CD4-positive, alpha-beta T cell treated with Interleukin-17A for 1 hour (primary cell): ENCODE measurements around the gene GRAMD1A.
"Not testable (repeated sequence)": the region's sequence is repeated elsewhere in the genome, so short reads cannot be mapped to it uniquely, and the experiment has no call there.

ENCODE experiments used
- DNase-seq: peaks from one replicate; pipeline ENCODE4 v3.0.0-alpha.2; 2020

The GRAMD1A gene

DNA sequence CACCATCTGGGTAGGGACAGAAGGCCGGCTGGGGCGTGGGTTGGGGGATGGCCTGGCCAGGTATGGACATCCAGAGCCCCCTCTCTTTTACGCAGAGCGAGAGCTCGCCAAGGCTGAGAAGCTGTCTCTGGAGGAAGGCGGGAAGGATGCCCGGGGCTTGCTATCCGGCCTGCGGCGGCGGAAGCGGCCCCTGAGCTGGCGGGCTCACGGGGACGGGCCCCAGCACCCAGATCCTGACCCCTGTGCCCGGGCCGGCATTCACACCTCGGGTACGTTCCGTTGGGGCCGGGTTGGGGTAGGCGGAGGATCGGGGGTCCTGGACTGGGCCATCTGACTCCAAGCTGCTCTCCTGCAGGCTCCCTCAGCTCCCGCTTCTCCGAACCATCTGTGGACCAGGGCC is 21.5 kb downstream of the GRAMD1A start:
- no peak for DNase-seq

GRCh38 chr19:35022460-35022859 is 22.3 kb downstream of the GRAMD1A start:
- DNase-seq = no peak

GRCh38 chr19:35023428-35023827 is 23.3 kb downstream of the GRAMD1A start:
- DNase-seq = no peak

DNA sequence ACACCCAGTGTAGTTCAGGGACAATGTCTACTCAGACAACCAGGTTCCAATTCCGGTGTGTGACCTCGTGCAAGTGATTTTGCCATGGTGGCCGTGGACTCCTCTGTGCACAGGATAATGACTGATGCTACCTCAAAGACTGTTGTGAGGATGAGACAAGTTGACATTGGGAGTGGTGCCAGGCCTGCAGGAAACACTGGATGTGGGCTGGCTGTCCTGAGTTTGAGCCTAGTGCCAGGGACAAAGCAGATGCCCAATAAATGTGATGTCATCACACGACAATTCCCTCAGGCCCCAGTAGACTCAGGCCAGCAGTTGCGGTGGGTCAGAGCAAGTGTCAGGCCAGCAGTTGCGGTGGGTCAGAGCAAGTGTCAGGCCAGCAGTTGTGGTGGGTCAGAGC is 24.0 kb downstream of the GRAMD1A start:
- DNase-seq = no peak

- no peak for DNase-seq
These were observed 25.8 kb downstream of the GRAMD1A start for GRCh38 chr19:35025969-35026368.

GRCh38 chr19:35026418-35026817 is 26.3 kb downstream of the GRAMD1A start:
- DNase-seq = no peak

GRCh38 chr19:35027009-35027408 is 26.9 kb downstream of the GRAMD1A start:
- no peak for DNase-seq

DNA sequence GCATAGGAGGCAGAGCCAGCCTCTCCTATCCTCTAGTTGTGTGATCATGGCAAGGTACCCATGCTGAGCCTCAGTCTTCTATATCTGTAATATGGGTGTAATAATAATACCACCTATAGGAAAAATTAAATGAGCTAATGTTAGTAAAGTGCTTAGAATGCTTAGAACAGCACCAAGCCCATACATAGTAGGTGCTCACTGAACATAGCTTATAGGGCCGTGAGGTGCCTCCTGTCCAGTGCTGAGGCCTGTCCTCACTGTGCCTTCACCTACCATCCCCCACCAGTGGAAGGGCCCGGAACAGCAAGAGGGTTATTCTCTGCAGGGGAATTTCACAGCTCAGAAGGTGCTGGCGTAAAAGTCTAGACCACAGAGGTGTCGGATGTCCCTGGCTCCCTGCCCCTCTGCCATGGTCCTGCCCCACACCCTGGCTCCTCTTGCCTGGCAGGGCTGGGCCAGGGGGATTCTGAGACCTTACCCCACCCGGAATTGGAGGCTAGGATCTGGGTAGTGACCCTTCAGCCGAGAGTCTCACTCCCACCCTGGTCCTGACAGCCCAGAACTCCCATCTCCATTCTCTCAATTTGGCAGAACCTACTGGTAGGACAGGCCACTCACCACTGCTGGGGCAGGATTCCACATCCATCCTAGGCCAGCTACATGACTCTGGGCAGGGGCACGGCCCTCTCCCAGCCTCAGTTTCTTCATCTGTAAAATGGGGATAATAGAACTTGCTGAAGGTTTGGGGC is 27.9 kb downstream of the GRAMD1A start:
- no peak for DNase-seq

GRCh38 chr19:35028600-35028885 is 28.4 kb downstream of the GRAMD1A start:
- DNase-seq = not testable (repeated sequence)

DNA sequence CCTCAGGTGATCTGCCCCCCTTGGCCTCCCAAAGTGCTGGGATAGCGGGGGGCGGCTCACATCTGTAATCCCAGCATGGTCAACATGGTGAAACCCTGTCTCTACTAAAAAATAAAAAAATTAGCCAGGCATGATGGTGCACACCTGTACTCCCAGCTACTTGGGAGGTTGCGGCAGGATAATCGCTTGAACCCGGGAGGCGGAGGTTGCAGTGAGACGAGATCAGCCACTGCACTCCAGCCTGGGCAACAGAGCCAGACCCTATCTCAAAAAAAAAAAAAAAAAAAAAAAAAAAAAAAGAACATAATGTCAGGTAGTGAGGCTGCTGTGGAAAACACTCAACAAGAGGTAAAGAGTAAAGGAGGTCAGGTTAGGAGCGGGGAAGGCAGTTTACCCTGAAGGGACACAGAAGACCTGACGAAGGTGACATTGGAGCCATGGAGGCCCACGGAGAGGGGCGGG is 29.2 kb downstream of the GRAMD1A start:
- not testable (repeated sequence) for DNase-seq

DNA sequence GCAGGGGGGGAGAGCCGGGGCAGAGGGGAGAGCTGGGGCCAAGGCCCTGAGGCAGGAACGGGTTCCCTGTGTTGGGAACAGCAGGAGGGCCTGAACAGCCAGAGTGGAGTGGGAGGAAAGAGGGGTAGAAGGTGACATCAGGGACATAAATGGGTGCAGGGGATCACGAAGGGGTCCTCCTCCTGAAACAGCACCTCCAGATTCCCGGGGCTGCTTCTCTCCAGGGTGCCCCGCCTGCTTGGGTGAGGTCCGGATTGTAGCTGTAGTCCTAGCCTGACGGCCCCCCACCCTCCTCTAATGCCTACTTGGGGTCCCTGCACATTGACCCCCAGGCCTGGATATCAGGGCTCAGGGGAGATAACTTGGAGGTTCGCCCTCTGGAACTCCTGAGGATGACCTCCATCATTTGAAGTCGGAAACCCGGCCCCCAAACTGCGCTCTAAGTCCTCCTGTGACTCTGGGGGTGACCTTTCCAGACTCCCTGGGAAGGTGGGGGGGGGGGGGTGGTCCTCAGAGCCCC is 29.7 kb downstream of the GRAMD1A start:
- no peak for DNase-seq

- DNase-seq = peak; percentile 55
These were observed 30.3 kb downstream of the GRAMD1A start, which contains the start of gene SCN1B for GRCh38 chr19:35030257-35031071. Gene SCN1B (plus strand): TSS chr19:35030470. CDS start chr19:35030821, 351 bp downstream.

DNA sequence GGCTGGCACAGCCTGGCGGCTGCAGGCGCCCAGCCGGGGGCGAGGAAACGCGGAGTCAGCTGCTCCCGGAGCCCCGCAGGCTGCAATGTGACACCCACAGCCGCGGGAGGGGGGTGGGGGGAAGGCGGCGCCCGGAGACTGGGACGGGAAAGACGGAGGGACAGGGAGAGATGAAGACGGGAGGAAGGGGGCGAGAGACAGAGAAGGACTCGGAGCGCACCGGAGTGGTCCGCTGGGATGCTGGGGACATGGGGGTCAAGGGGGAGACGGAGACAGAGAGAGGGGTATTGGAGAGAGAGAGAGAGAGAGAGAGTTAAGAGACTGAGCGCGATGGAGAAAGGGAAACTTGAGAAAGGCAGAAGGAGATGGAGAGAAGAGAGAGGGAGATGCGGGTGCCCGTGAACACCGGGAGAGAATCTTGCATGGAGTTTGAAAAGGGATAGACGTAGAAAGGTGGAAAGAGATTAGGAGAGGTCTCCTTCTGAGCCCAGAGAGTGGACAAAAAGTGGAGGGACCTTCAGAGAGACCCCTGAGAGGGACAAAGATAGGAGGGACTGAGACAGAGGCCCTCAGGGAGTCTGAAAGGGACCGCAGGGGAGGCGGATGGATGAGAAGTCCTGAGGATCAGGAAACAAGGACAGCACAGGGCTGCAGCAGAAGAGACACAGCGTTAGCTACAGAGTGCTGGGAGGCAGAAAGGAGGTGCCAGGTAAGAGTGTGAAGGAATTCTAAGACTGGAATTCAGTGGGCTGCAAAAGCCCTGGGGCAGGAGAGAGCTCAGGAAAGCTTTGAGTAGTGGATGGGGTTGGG is 31.2 kb downstream of the GRAMD1A start:
- DNase-seq = no peak

DNA sequence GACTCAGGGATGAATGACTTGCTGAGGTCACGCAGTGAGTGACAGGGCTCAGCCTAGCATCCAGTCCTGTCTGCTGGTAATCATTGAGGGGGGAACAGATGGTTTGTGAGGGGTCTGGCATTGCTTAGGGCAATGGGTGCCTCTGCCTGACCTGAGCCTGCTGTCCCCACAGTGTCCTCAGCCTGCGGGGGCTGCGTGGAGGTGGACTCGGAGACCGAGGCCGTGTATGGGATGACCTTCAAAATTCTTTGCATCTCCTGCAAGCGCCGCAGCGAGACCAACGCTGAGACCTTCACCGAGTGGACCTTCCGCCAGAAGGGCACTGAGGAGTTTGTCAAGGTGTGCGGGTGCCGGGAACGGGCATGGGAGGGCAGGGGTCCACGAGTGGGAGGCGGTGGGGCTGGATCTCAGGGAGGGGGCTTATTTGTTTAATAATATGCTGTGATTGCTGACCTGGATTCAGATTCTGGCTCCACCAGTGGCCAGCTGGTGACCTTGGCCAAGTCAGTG is 32.3 kb downstream of the GRAMD1A start:
- no peak for DNase-seq

GRCh38 chr19:35033067-35034004 is 33.2 kb downstream of the GRAMD1A start:
- no peak for DNase-seq

DNA sequence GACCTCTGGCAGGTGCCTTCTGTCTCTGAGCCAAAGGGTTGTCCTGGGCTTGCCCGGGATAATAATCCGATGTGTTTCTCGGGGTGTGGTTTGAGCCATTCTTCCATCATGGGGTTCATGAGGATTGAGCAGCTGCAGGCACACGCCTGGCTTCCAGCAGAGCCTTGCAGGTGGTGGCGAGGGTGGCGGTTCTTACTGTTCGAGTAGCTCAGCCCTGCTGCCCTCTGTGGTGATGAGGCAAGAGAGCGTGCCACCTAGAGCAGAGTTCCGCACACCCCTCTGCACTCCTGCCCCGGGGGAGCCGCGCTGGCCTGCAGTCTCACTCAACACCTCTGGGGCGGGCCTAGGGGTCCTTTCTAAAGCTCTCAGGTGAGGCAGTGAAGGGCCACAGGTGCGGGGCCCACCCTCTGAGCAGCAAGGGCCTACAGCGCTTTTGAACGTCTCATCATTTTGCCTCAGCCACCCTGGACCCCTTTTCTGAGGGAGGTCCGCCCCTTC is 33.9 kb downstream of the GRAMD1A start:
- DNase-seq = no peak

DNA sequence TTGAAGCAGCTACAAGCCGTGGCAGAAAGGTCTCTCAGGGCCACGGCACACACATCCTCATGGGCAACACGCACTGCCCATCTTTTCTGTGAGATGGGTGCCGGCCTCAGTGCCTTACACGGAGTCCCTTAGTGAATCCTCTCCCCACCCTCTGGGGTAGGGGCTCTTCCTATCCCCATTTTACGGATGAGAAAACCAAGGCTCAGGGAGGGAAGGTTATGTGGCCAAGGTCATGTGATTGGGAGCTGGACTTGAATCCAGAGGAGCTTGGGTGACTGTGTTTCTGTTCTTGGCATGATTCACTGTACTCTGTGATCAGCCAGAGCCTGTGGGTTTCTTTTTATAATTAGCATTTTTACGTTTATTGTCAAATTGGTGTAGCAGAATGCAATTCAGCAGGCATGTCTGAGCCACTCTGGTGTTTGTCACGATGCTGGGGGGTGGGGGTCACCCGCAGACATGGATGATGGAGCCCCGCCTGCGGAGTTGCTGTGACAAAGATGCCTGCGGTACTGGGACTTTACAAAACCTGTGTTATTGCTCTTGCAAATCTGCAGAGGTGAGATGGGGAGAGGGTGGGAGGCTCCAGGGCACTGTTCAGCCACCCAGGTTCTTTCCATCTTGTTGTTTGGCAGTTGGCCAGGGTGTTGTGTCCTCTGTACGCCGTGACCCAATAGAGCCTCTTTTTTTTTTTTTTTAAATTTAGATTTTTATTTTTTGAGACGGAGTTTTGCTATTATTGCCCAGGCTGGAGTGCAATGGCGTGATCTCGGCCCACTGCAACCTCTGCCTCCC is 34.7 kb downstream of the GRAMD1A start:
- DNase-seq = no peak

GRCh38 chr19:35037716-35038622 is 37.8 kb downstream of the GRAMD1A start:
- no peak for DNase-seq
